Heart left ventricle (tissue), 16 donors: Measurements from ENCODE around the gene PRICKLE2. TPM values are rescaled to one million over a fixed set of nuclear protein-coding genes. Genes with fewer than 3 reads are reported as not detected.

ENCODE experiments used
- ATAC-seq, 4 donors: fragments of 200-7000 bp; cut with Tn5 transposase; one replicate each; pipeline ENCODE4 v1.9.1; 2020 to 2022; ENCODE audit warnings: moderate library complexity in 4 of 4, mild to moderate bottlenecking in 3 of 4, moderate number of reproducible peaks in 1 of 4
- DNase-seq, 5 donors: peaks; one replicate each; pipeline ENCODE4 v3.0.0-alpha.2; 2020
- H3K27ac ChIP-seq, 12 donors: fragments of 200-600 bp; sonication (generic) in 4 of 12; one replicate each; pipeline versions ENCODE4 v1.5.0 to v1.8.0; 2016 to 2022; ENCODE audit warnings: mild to moderate bottlenecking in 2 of 12
- H3K27me3 ChIP-seq, 9 donors: fragments of 200-600 bp; sonication (generic) in 2 of 9; one replicate each; pipeline versions ENCODE4 v1.5.1 to v1.8.0; 2016 to 2022; ENCODE audit warnings: mild to moderate bottlenecking in 3 of 9
- H3K36me3 ChIP-seq, 9 donors: fragments of 200-600 bp; sonication (generic) in 2 of 9; one replicate each; pipeline versions ENCODE4 v1.5.0 to v1.8.0; 2018 to 2022; ENCODE audit warnings: mild to moderate bottlenecking in 2 of 9
- H3K4me1 ChIP-seq, 12 donors: fragments of 200-600 bp; sonication (generic) in 4 of 12; one replicate each; pipeline versions ENCODE4 v1.5.0 to v1.8.0; 2016 to 2022; ENCODE audit warnings: mild to moderate bottlenecking in 3 of 12
- H3K4me3 ChIP-seq, 12 donors: fragments of 200-600 bp; sonication (generic) in 4 of 12; one replicate each; pipeline versions ENCODE4 v1.5.0 to v1.8.0; 2017 to 2022; ENCODE audit warnings: mild to moderate bottlenecking in 9 of 12, moderate library complexity in 4 of 12
- H3K9me3 ChIP-seq, 12 donors: fragments of 200-600 bp; sonication (generic) in 4 of 12; one replicate each; pipeline versions ENCODE4 v1.5.0 to v1.8.0; 2016 to 2022; ENCODE audit warnings: mild to moderate bottlenecking in 1 of 12
- POLR2A ChIP-seq, 2 donors: fragments of 450-650 bp; IDR thresholded peaks; one replicate each; pipeline ENCODE4 v1.6.1; 2017; ENCODE audit warnings: antibody characterized with exemption in 2 of 2, mild to moderate bottlenecking in 2 of 2, moderate library complexity in 2 of 2
- WGBS, 4 donors: extraction: QIAGEN DNeasy Blood & Tissue Kit in 2 of 4; methylation state at CpG; one replicate each; pipeline versions ENCODE4 v1.1.5 to v1.1.7; 2013 to 2018; 5-methylcytosine and 5-hydroxymethylcytosine counted together
- intact Hi-C, 10 donors: fragments of 100-400 bp; cut with DNase I; formaldehyde crosslinking; loops; one replicate each; pipeline versions ENCODE4 v1.11.1 to v1.14.2; 2022
- polyA plus RNA-seq, 2 donors: library from polyadenylated mRNA; stranded (reverse); fragments of 200-250 nt; gene quantifications; one replicate each; pipeline ENCODE4 v1.2.3, GENCODE V29; 2013
- total RNA-seq, 9 donors: library from RNA; depleted of rRNA in 2 of 9; stranded (reverse); fragments of >200 nt in 2 of 9; fragmentation: NEBNext Ultra II Directional in 3 of 9; extraction: Animal tissue kit (Norgen Biotek cat#: 25700) in 3 of 9; gene quantifications; one replicate each; pipeline versions ENCODE4 v1.1.0 to v1.2.4, GENCODE V29; 2016 to 2023
- TF ChIP-seq, protein P1 (sequence below), 12 donors: fragments of 200-600 bp; sonication (generic) in 4 of 12; IDR thresholded peaks; one replicate each; pipeline versions ENCODE4 v1.5.0 to v1.8.0; 2018 to 2022; ENCODE audit warnings: antibody characterized with exemption in 12 of 12, mild to moderate bottlenecking in 5 of 12
- donor health status: ischemic (EF 13 %, LVEDD 7.1; RV severe dilation, severe dysfunction).
- donor health status: healthy with polysubstance abuse.
- donor health status: DM: no; HTN: yes; CAD: no.
- donor health status: DM: no; HTN: no; CAD: no.
- donor health status: ischemic (EF 25% LVEDD 6.9; RV normal size, moderate dysfunction).
- donor health status: ischemic (EF 25% LVEDD 5.7; RV mildly dilated, moderate dysfunction).
- donor health status: healthy.
- donor health status: DM: yes; HTN: yes; CAD: no.
- donor health status: ischemic (EF 35%, LVEDD 5.7; RV mildly dilated, moderate dysfunction).
- donor health status: nonischemic (EF 11% LVEDD 7.7; RV severe dilation, severe dysfunction).
- donor health status: DM: yes; HTN: yes; CAD: no.
- donor health status: PGD.
- donor health status: ischemic (EF 29% LVEDD 5.4; RV normal size, mild dysfunction).
- donor health status: nonischemic (EF 23%, LVEDD 6.1; RV moderate dilation, normal function).

The PRICKLE2 gene
- total and polyA plus RNA-seq, 11 donors, result 1.5 to 15.2 (median 7.3) TPM

DNA sequence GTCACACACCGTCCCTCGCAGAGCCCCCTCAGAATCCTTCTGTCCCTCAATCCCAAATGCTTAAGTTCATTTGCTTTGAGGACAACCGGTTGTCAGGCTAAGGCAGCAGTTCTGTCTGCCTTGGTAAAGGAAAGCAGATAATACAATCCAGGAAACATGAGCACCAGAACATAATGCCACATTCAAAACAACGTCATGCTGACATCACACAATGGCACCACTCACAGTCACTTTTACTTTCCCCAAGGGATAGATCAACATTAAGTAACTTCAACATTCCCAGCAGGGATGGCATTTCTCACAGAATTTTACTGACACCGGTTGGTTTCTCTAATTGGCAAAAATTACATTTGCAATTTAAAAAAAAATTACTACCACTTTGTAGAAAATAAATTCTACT is 127.3 kb downstream of the PRICKLE2 start:
- ATAC-seq (no peak), DNase-seq (no peak)
- Histone ChIP-seq H3K27ac (no peak overlapping the region), H3K27me3 (no peaks in the 10 kb centered on the region), H3K4me3 (no peak overlapping the region), H3K4me1 (peaks cover 0 to 7% (median 0%) of the 10 kb centered on the region in 12 donors), H3K9me3 (no peaks in the 10 kb centered on the region), H3K36me3 (peaks cover 0 to 37% (median 13%) of the 10 kb centered on the region in 9 donors)
- intact Hi-C loops, result no loop called here
- TF ChIP-seq, protein P1, sequence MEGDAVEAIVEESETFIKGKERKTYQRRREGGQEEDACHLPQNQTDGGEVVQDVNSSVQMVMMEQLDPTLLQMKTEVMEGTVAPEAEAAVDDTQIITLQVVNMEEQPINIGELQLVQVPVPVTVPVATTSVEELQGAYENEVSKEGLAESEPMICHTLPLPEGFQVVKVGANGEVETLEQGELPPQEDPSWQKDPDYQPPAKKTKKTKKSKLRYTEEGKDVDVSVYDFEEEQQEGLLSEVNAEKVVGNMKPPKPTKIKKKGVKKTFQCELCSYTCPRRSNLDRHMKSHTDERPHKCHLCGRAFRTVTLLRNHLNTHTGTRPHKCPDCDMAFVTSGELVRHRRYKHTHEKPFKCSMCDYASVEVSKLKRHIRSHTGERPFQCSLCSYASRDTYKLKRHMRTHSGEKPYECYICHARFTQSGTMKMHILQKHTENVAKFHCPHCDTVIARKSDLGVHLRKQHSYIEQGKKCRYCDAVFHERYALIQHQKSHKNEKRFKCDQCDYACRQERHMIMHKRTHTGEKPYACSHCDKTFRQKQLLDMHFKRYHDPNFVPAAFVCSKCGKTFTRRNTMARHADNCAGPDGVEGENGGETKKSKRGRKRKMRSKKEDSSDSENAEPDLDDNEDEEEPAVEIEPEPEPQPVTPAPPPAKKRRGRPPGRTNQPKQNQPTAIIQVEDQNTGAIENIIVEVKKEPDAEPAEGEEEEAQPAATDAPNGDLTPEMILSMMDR (IDR thresholded peaks at IDR 0.05), result no peak
- no peak for TF ChIP-seq POLR2A (IDR thresholded peaks at IDR 0.05)
- 80 to 89% (median 84%) methylated on average over 5 of the region's 5 CpGs for WGBS, 4 donors

DNA sequence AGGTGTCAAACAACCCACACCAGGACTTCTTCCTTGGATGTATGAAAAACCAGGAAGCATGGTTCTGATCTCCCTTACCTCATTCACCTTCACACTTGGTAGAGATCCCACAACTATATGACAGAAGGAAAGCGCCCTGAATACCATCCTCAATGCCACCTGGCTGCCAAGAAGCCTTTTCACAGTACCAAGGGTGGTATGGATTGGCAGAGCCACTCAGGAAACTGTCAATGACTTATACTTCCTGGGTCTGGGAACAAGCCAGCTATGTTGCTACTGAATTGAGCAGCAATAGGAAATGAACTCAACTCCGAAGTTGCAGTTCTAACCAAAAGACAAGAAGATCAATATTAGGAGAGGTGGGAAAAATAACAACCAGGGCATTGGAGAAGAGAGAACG is 129.5 kb downstream of the PRICKLE2 start:
- TF ChIP-seq, protein P1 (IDR thresholded peaks at IDR 0.05), result no peak
- TF ChIP-seq POLR2A (IDR thresholded peaks at IDR 0.05), result no peak
- Histone ChIP-seq H3K27ac (no peak overlapping the region), H3K36me3 (peaks cover 0 to 37% (median 13%) of the 10 kb centered on the region in 9 donors), H3K27me3 (no peaks in the 10 kb centered on the region), H3K4me1 (peaks cover 0 to 7% (median 0%) of the 10 kb centered on the region in 12 donors), H3K9me3 (no peaks in the 10 kb centered on the region), H3K4me3 (no peak overlapping the region)
- no peak for DNase-seq
- no peak for ATAC-seq
- WGBS, 4 donors, result 74 to 87% (median 79%) methylated on average over 3 of the region's 3 CpGs
- intact Hi-C loops, result no loop called here

DNA sequence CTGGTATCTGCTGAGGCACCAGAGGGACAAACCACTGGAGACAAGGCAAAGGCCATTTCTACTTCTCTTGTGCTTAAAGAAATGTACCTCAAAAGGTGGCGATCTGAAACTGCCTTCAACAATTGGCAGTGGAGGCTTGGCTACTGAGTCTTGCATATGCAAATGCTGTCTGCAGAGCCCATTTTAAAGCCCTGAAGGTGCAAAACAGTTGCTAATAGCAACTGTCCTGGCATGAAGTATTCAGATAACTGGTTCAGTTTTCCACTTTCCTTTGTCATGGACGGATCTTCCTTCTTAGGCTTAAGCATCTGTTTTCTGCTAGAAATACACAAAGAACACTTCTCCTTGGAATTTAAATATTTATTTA is 130.6 kb downstream of the PRICKLE2 start:
- H3K27me3 ChIP-seq, result no peaks in the 10 kb centered on the region
- no peak overlapping the region for H3K27ac ChIP-seq
- ATAC-seq, result no peak
- intact Hi-C loops, result no loop called here
- TF ChIP-seq, protein P1 (IDR thresholded peaks at IDR 0.05), result no peak
- no peak for TF ChIP-seq POLR2A (IDR thresholded peaks at IDR 0.05)
- no peaks in the 10 kb centered on the region for H3K9me3 ChIP-seq
- peaks cover 0 to 34% (median 13%) of the 10 kb centered on the region in 9 donors for H3K36me3 ChIP-seq
- DNase-seq, result no peak
- H3K4me3 ChIP-seq, result no peak overlapping the region
- WGBS, 4 donors, result 74 to 98% (median 96%) methylated on average over 2 of the region's 2 CpGs
- peaks cover 0 to 7% (median 0%) of the 10 kb centered on the region in 12 donors for H3K4me1 ChIP-seq

DNA sequence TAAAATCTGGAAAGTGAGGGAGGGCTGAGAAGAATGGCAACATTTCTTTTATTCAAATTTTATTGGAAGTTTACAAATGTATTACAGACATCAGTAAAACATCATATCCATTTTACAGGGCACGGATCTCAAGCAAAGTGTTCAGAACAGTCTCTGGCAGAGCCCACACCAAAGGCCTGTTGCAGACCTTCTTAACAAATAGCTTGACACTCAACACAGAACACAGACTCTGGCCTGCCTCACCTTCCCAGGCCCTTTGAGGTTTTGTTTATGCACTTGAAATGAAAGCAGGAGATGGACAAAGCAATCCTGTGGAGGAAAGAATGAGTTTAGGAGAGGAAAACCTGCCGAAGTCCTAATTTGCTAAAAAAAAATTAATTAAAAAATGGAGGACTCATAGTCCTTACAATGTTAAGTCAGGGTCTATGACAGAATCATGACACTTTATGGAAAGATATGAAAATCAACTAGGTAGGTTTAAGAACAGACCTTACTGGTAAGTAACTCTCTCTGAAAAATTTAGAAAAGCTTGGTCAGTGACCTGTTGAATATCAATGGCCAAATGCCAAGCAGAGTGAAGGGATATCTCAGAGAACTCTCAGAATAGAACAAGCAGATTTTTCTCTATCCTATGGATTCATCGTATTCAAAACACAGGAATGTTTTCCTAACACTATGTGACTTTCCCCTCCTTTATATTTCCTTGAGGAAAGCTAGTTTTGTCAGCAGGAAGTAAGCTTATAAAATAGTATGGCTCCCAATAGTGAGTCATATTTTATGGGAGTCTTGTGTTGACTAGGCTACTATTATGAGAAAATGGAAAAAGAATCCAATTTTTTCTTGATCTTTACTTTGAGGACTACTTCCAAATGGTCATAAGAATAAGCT is 131.2 kb downstream of the PRICKLE2 start:
- Histone ChIP-seq H3K27me3 (no peaks in the 10 kb centered on the region), H3K4me3 (no peak overlapping the region), H3K4me1 (peaks cover 0 to 8% (median 0%) of the 10 kb centered on the region in 12 donors), H3K36me3 (peaks cover 0 to 28% (median 7%) of the 10 kb centered on the region in 9 donors), H3K27ac (no peak overlapping the region), H3K9me3 (no peaks in the 10 kb centered on the region)
- WGBS, 4 donors, result 62 to 68% (median 64%) methylated on average over 3 of the region's 3 CpGs
- ATAC-seq (no peak), DNase-seq (no peak)
- TF ChIP-seq, protein P1 (IDR thresholded peaks at IDR 0.05), result no peak
- no peak for TF ChIP-seq POLR2A (IDR thresholded peaks at IDR 0.05)
- intact Hi-C loops, result no loop called here
